NCI-H2107 treated with DMSO at 0.1 percent for 48 hours (cell line): ENCODE results near the gene MMUT.
"Not testable (repeated sequence)": the region's sequence is repeated elsewhere in the genome, so short reads cannot be mapped to it uniquely, and the experiment has no call there.

ENCODE experiments used
- DNase-seq: peaks from one replicate; lab custom pipeline; 2025; ENCODE audit not compliant: unreplicated experiment; lab: John Stamatoyannopoulos, UW

The MMUT gene

GRCh38 chr6:49462927-49463611, at the start of gene MMUT, which contains the start of gene CENPQ:
Gene MMUT, minus strand, starts transcription at chr6:49463253. Its CDS starts 3,787 bp downstream, at chr6:49459466.
Gene CENPQ, plus strand, starts transcription at chr6:49463370. Its CDS starts 6,807 bp downstream, at chr6:49470177.
- peak; percentile 84 for DNase-seq

- DNase-seq, result no peak
These were observed 46.3 kb upstream of the MMUT start for GRCh38 chr6:49509342-49509741.

GRCh38 chr6:49506569-49507111, 43.6 kb upstream of the MMUT start:
- no peak for DNase-seq

GRCh38 chr6:49504666-49505065, 41.6 kb upstream of the MMUT start:
- DNase-seq, result no peak

GRCh38 chr6:49499623-49500022, 36.6 kb upstream of the MMUT start, which contains the start of gene GLYATL3:
Gene GLYATL3, plus strand, starts transcription at chr6:49499923. Its CDS starts 12,068 bp downstream, at chr6:49511991.
- no peak for DNase-seq

GRCh38 chr6:49499126-49499525, 36.1 kb upstream of the MMUT start:
- DNase-seq, result no peak

- DNase-seq, result peak; percentile 59
These were observed 34.3 kb upstream of the MMUT start for GRCh38 chr6:49497304-49497703.

- no peak for DNase-seq
These were observed 27.6 kb upstream of the MMUT start for GRCh38 chr6:49490633-49491032.

- DNase-seq, result not testable (repeated sequence)
These were observed 20.3 kb upstream of the MMUT start for GRCh38 chr6:49483380-49483779.

GRCh38 chr6:49481846-49482245, 18.8 kb upstream of the MMUT start:
- not testable (repeated sequence) for DNase-seq

- DNase-seq, result no peak
These were observed 16.4 kb upstream of the MMUT start for GRCh38 chr6:49479308-49479970.

- DNase-seq, result not testable (repeated sequence)
These were observed 13.5 kb upstream of the MMUT start for GRCh38 chr6:49476564-49476963.

GRCh38 chr6:49468042-49468441, 5.0 kb upstream of the MMUT start:
- DNase-seq, result no peak

GRCh38 chr6:49464691-49465090, 1.6 kb upstream of the MMUT start:
- no peak for DNase-seq

GRCh38 chr6:49463612-49463967, 537 bp upstream of the MMUT start:
- DNase-seq, result no peak

- DNase-seq, result no peak
These were observed 490 bp downstream of the MMUT start for GRCh38 chr6:49462599-49462926.

GRCh38 chr6:49462071-49462470, 982 bp downstream of the MMUT start:
- DNase-seq, result no peak

- DNase-seq, result no peak
These were observed 5.3 kb downstream of the MMUT start for GRCh38 chr6:49457771-49458170.

- no peak for DNase-seq
These were observed 8.0 kb downstream of the MMUT start for GRCh38 chr6:49454787-49455709.

GRCh38 chr6:49453221-49453620, 9.8 kb downstream of the MMUT start:
- DNase-seq, result no peak

GRCh38 chr6:49430866-49431265, 32.2 kb downstream of the MMUT start:
- no peak for DNase-seq
